ENCODE data around the gene LRRC28. TPM values are rescaled to one million over a fixed set of nuclear protein-coding genes. Genes with fewer than 3 reads are reported as not detected.

Gene LRRC28
- total and polyA plus RNA-seq, 2 donors (not counting 1 experiment from before 2014, with no cell fraction given), result 13.3 to 31.8 TPM

- H3K27me3 Mint-ChIP-seq, result no peaks in the 10 kb centered on the region
- H3K9me3 Mint-ChIP-seq (ENCODE audit: insufficient read depth), result no peaks in the 10 kb centered on the region
- POLR2A ChIA-PET, result interaction anchor here (0.6 kb wide), 1 partner anchor 334 kb away, joined by 4 read pairs; no protein-coding TSS in a partner anchor
- Histone ChIP-seq H3K4me3 (ENCODE audit: control extremely low read depth in 1 of 5, extremely low read depth in 1 of 5, insufficient read depth in 1 of 5, low read depth in 2 of 5, low read length in 4 of 5) (no peak overlapping the region), H3K27me3 (replicated peaks in 1 of 4; ENCODE audit: control extremely low read depth in 1 of 4, control insufficient read depth in 3 of 4, insufficient read depth in 4 of 4, low read length in 3 of 4) (no peaks in the 10 kb centered on the region), H3K4me1 (ENCODE audit: control insufficient read depth in 2 of 2, insufficient read depth in 2 of 2, low read length in 2 of 2) (no peaks in the 10 kb centered on the region), H3K4me2 (replicated peaks; ENCODE audit: low read depth, low read length, poor library complexity, severe bottlenecking) (no peak overlapping the region), H3K9ac (ENCODE audit: low read length) (no peak overlapping the region), H3K27ac (ENCODE audit: low read length in 2 of 2) (no peak overlapping the region), H3K9me3 (ENCODE audit: control extremely low read depth in 1 of 3, control insufficient read depth in 2 of 3, insufficient read depth in 1 of 3, low read length in 2 of 3) (no peaks in the 10 kb centered on the region), H3K36me3 (replicated peaks in 1 of 2; ENCODE audit: control extremely low read depth in 1 of 2, control insufficient read depth in 1 of 2, extremely low read depth in 1 of 2, insufficient read depth in 2 of 2, low read length in 1 of 2) (no peaks in the 10 kb centered on the region), H3K79me2 (ENCODE audit: control insufficient read depth, insufficient read depth, low read length) (no peaks in the 10 kb centered on the region), H4K20me1 (ENCODE audit: control insufficient read depth, insufficient read depth, low read length, poor library complexity, severe bottlenecking) (no peaks in the 10 kb centered on the region), H2AFZ (ENCODE audit: insufficient read depth, low read depth, low read length, poor library complexity, severe bottlenecking) (no peak overlapping the region)
- TF ChIP-seq EZH2 (IDR thresholded peaks at IDR 0.05; ENCODE audit: borderline replicate concordance, insufficient read depth, low read depth, low read length, poor library complexity, severe bottlenecking), result no peak
- TF ChIP-seq CTCF (IDR thresholded peaks at IDR 0.05), result no peak
- DNase-seq, result no peak
- WGBS (ENCODE audit: insufficient coverage), result 93% methylated on average over 4 of the region's 8 CpGs
- H3K4me3 Mint-ChIP-seq, result no peak overlapping the region
- ATAC-seq (ENCODE audit: low read depth), result no peak
- no peak overlapping the region for H3K27ac Mint-ChIP-seq
- intact Hi-C loops (cut with micrococcal nuclease), result no loop called here
- no peaks in the 10 kb centered on the region for H3K4me1 Mint-ChIP-seq
- CTCF ChIA-PET, result interaction anchor here (2.1 kb wide), 1 partner anchor 398 kb away, joined by 8 read pairs; no protein-coding TSS in a partner anchor
Measured at GRCh38 chr15:99305761-99306505, 54.7 kb downstream of the LRRC28 start.

DNA sequence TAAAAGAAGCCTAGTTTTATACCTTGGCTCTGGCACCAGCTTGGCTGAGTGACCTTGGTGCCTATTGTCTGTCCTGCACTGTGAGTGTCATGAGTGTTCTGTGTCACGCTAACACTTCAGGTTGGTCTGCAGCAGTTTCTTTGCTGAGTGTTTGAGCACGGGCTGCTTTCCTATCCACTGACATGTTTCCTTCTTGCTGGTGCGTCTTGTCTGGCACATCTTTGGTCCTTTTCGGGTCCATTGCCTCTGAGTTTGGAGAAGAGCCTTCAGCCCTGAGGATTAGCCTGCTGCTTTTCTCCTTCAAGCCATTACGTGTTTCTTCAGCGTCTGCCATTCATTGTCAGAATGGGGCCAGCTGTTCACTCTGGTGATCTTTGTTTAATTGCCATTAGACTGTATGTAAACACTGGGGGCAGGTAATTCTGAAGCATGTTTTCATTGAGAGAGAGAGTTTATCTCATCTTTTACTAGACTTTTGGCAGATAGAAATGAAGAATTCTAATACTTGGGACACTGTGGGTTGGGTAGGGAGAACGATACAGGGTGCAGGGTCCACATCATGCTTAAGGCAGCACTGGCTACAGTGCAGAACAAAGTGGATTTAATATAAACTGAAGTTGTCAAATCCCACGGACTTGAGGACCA, 55.5 kb downstream of the LRRC28 start:
- Mint-ChIP-seq H3K9me3 (ENCODE audit: insufficient read depth) (no peaks in the 10 kb centered on the region), H3K4me1 (no peaks in the 10 kb centered on the region), H3K27me3 (no peaks in the 10 kb centered on the region), H3K4me3 (no peak overlapping the region), H3K27ac (no peak overlapping the region)
- Histone ChIP-seq H3K27ac (ENCODE audit: low read length in 2 of 2) (no peak overlapping the region), H3K36me3 (replicated peaks in 1 of 2; ENCODE audit: control extremely low read depth in 1 of 2, control insufficient read depth in 1 of 2, extremely low read depth in 1 of 2, insufficient read depth in 2 of 2, low read length in 1 of 2) (peaks cover 0 to under 1% of the 10 kb centered on the region in 2 experiments), H2AFZ (ENCODE audit: insufficient read depth, low read depth, low read length, poor library complexity, severe bottlenecking) (no peak overlapping the region), H3K4me1 (ENCODE audit: control insufficient read depth in 2 of 2, insufficient read depth in 2 of 2, low read length in 2 of 2) (no peaks in the 10 kb centered on the region), H3K4me2 (replicated peaks; ENCODE audit: low read depth, low read length, poor library complexity, severe bottlenecking) (no peak overlapping the region), H3K9ac (ENCODE audit: low read length) (no peak overlapping the region), H4K20me1 (ENCODE audit: control insufficient read depth, insufficient read depth, low read length, poor library complexity, severe bottlenecking) (no peaks in the 10 kb centered on the region), H3K4me3 (ENCODE audit: control extremely low read depth in 1 of 5, extremely low read depth in 1 of 5, insufficient read depth in 1 of 5, low read depth in 2 of 5, low read length in 4 of 5) (no peak overlapping the region), H3K27me3 (replicated peaks in 1 of 4; ENCODE audit: control extremely low read depth in 1 of 4, control insufficient read depth in 3 of 4, insufficient read depth in 4 of 4, low read length in 3 of 4) (no peaks in the 10 kb centered on the region), H3K9me3 (ENCODE audit: control extremely low read depth in 1 of 3, control insufficient read depth in 2 of 3, insufficient read depth in 1 of 3, low read length in 2 of 3) (no peaks in the 10 kb centered on the region), H3K79me2 (ENCODE audit: control insufficient read depth, insufficient read depth, low read length) (no peaks in the 10 kb centered on the region)
- intact Hi-C loops (cut with micrococcal nuclease), result no loop called here
- TF ChIP-seq CTCF (IDR thresholded peaks at IDR 0.05), result no peak
- TF ChIP-seq EZH2 (IDR thresholded peaks at IDR 0.05; ENCODE audit: borderline replicate concordance, insufficient read depth, low read depth, low read length, poor library complexity, severe bottlenecking), result no peak
- 100% methylated on average over 7 of the region's 8 CpGs for WGBS (ENCODE audit: insufficient coverage)
- ChIA-PET POLR2A (interaction anchor here (0.6 kb wide), 1 partner anchor 333 kb away, joined by 4 read pairs; no protein-coding TSS in a partner anchor), CTCF (interaction anchor here (2.1 kb wide), 1 partner anchor 397 kb away, joined by 8 read pairs; no protein-coding TSS in a partner anchor)
- ATAC-seq (ENCODE audit: low read depth) (no peak), DNase-seq (no peak)
